SJSA1 (cell line): ENCODE results near the gene EDC3. TPM values are rescaled to one million over a fixed set of nuclear protein-coding genes. Genes with fewer than 3 reads are reported as not detected.

Experiments
- DNase-seq, 2 experiments: peaks; one replicate each; pipeline ENCODE4 v3.0.0-alpha.2; 2015 to 2020; ENCODE audit warnings: low spot score in 2 of 2, low read depth in 1 of 2
- H3K27ac ChIP-seq: fragments of 250-450 bp; sonication (Bioruptor Pico); 2 replicates; pipeline ENCODE4 v1.5.1; 2020; ENCODE audit warnings: mild to moderate bottlenecking, moderate library complexity
- H3K27me3 ChIP-seq: fragments of 250-450 bp; sonication (Bioruptor Pico); replicated peaks from 2 replicates; pipeline ENCODE4 v1.5.1; 2020; ENCODE audit warnings: mild to moderate bottlenecking, moderate library complexity
- H3K36me3 ChIP-seq: fragments of 250-450 bp; sonication (Bioruptor Pico); 2 replicates; pipeline ENCODE4 v1.5.1; 2020; ENCODE audit warnings: mild to moderate bottlenecking
- H3K4me1 ChIP-seq: fragments of 250-450 bp; sonication (Bioruptor Pico); replicated peaks from 2 replicates; pipeline ENCODE4 v1.6.1; 2021; ENCODE audit warnings: mild to moderate bottlenecking
- H3K4me3 ChIP-seq: fragments of 250-450 bp; sonication (Bioruptor Pico); 2 replicates; pipeline ENCODE4 v1.5.1; 2020; ENCODE audit warnings: mild to moderate bottlenecking
- H3K9me3 ChIP-seq: fragments of 250-450 bp; sonication (Bioruptor Pico); replicated peaks from 2 replicates; pipeline ENCODE4 v1.5.1; 2020; ENCODE audit warnings: mild to moderate bottlenecking
- total RNA-seq: library from RNA; depleted of rRNA; stranded (reverse); fragments of >200 nt; shearing (Covaris generic); gene quantifications from 2 replicates; pipeline ENCODE4 v1.2.3, GENCODE V29; 2014

Gene EDC3
- total RNA-seq, 1 experiment from 2014 or later, result 7.6 TPM

DNA sequence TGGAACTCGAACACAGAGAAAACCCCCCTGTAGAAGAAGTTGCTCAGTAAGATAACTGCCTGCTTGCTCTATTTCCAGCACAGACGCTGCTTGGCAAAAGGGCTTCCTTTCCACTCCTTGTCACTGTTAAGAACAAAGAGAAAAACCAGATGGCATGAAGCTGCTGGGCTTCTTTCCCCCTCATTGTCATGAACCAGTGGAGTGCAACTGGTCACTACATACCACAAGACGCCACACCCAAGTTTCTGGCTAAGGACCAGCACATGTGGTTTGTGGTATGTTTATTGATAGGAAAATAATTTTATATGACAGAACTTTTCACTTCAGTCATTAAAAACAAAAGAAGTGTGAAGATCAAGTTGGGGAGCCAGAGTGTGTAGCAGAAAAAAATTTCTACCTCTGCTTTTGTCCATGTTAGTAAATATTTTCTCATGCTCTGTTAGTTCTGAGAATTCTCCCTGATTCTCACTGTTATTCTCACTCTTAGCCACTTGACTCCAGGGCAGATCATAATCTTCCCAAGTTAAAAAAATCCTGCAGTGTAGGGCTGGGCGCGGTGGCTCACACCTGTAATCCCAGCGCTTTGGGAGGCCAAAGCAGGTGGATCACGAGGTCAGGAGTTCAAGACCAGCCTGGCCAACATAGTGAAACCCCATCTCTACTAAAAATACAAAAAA lies 42.3 kb downstream of the EDC3 start:
- DNase-seq, result peak; percentile 73 to 77
- Histone ChIP-seq H3K9me3 (no peaks in the 10 kb centered on the region), H3K4me1 (peaks cover 18% of the 10 kb centered on the region), H3K27me3 (no peaks in the 10 kb centered on the region), H3K27ac (peak overlapping the region; percentile 41; the same call in 1 of the 2 replicates), H3K4me3 (no peak overlapping the region), H3K36me3 (peaks cover 30% of the 10 kb centered on the region)

GRCh38 chr15:74651242-74651741 lies 44.5 kb downstream of the EDC3 start:
- Histone ChIP-seq H3K4me3 (no peak overlapping the region), H3K27me3 (no peaks in the 10 kb centered on the region), H3K4me1 (peaks cover 14% of the 10 kb centered on the region), H3K27ac (no peak overlapping the region), H3K9me3 (no peaks in the 10 kb centered on the region), H3K36me3 (peaks cover 30% of the 10 kb centered on the region)
- no peak for DNase-seq

DNA sequence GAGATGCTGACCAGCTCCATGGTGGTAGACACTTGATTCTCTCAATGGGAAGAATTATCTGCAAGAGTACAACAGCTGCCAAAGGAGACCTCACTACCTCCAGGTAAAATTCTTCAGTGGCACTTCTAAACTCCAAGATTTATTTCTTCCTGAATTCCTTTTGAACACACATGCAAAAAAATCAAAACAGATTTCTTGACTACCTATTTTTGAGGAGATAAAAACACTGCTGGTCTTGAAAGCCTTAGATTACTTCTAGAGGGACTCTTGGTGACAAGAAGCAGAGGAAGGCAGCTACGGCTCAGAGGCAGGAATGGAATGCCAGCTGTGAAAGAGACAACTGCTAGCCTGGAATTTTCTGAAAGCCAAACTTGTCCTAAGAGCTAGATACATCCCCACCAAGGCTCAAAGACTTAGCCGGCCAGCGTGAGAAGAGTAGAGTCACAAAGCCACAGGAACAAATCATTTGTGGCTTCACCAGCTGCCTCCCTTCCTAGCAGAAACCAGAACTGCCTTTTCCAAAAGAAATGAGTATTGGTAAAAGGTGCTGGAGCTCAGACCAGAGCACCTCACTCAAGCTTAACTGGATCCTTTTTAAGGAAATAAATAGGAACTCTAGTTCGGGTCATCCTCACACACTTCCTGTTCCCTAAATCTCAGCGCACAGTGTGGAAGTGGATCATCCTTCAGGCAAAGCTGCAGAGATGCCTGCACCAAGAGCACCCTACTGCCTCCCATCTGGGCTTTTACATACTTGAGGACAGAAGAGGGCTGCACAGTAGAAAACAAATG lies 47.6 kb downstream of the EDC3 start:
- Histone ChIP-seq H3K27me3 (no peaks in the 10 kb centered on the region), H3K36me3 (peaks cover 23% of the 10 kb centered on the region), H3K9me3 (no peaks in the 10 kb centered on the region), H3K4me1 (peaks cover 9% of the 10 kb centered on the region), H3K27ac (no peak overlapping the region), H3K4me3 (no peak overlapping the region)
- no peak for DNase-seq

DNA sequence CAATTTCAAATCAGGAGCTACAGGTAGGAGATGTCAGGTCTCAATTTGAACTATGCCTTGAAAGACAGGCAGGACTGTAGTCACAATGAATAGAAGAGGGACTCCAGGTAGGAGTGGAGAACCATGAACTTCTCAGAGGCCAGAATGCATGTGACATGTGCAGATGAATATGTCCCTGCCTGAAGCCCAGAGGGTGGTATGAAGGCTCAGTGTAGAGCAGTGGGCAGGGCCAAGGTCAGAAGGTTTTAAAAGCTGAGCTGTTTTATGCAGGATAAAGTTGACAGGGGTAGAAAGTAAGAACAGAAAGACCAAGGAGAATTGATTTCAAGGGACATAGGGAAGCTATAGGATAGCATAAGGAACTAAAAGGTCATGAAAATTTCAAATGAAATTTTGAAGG lies 49.3 kb downstream of the EDC3 start:
- no peak for DNase-seq
- peaks cover 7% of the 10 kb centered on the region for H3K4me1 ChIP-seq
- H3K36me3 ChIP-seq, result peaks cover 26% of the 10 kb centered on the region
- no peaks in the 10 kb centered on the region for H3K9me3 ChIP-seq
- no peak overlapping the region for H3K27ac ChIP-seq
- H3K4me3 ChIP-seq, result no peak overlapping the region
- no peaks in the 10 kb centered on the region for H3K27me3 ChIP-seq

- H3K4me3 ChIP-seq, result no peak overlapping the region
- peaks cover 18% of the 10 kb centered on the region for H3K36me3 ChIP-seq
- no peak for DNase-seq
- no peaks in the 10 kb centered on the region for H3K9me3 ChIP-seq
- peaks cover 7% of the 10 kb centered on the region for H3K4me1 ChIP-seq
- no peaks in the 10 kb centered on the region for H3K27me3 ChIP-seq
- H3K27ac ChIP-seq, result no peak overlapping the region
Observed at GRCh38 chr15:74643665-74644204, 52.1 kb downstream of the EDC3 start.

- Histone ChIP-seq H3K27ac (no peak overlapping the region), H3K4me1 (peaks cover 7% of the 10 kb centered on the region), H3K36me3 (peaks cover 22% of the 10 kb centered on the region), H3K9me3 (no peaks in the 10 kb centered on the region), H3K4me3 (no peak overlapping the region), H3K27me3 (no peaks in the 10 kb centered on the region)
- no peak for DNase-seq
Observed at GRCh38 chr15:74642734-74643664, 52.8 kb downstream of the EDC3 start.

DNA sequence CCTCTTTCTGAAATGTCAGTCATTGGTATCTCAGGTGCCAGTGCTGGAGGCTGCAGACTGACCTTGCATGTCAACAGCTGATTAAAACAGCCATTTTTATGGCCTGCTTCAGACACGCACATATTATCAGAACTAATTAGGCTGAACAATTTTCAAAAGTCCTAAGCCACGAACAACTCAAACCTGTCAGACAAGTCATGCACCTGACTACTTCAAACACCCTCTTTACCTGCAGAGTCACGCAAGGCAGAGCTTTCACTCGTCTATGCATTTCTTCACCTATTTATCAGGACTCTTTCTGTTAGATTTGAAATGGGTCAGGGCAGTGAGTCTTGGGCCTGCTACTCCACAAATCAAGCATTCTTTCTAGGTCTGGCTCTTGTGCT lies 53.5 kb downstream of the EDC3 start:
- Histone ChIP-seq H3K36me3 (peaks cover 22% of the 10 kb centered on the region), H3K27me3 (no peaks in the 10 kb centered on the region), H3K9me3 (no peaks in the 10 kb centered on the region), H3K4me3 (no peak overlapping the region), H3K27ac (no peak overlapping the region), H3K4me1 (peaks cover 7% of the 10 kb centered on the region)
- DNase-seq, result no peak

DNA sequence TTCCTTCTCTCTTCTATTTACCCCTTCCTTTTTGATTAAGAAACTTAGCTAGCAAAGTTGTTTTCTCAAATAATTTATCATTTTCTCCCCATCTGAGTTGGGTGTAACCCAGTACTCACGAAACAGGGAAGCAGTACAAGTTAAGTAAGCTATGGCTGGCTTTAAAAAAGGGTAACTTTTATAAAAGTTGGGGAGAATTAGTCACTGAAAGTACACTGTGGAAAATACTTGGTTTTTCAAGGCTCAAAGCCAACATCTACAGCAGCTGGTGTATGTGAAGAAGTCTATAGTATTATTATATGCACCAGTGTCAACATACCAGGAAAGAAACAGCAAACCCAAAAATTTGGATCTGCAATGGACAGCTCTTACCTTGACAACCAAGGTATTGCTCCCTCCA lies 54.7 kb downstream of the EDC3 start:
- Histone ChIP-seq H3K4me3 (no peak overlapping the region), H3K27ac (no peak overlapping the region), H3K27me3 (no peaks in the 10 kb centered on the region), H3K36me3 (peaks cover 26% of the 10 kb centered on the region), H3K4me1 (peaks cover 7% of the 10 kb centered on the region), H3K9me3 (no peaks in the 10 kb centered on the region)
- no peak for DNase-seq

- DNase-seq, result no peak
- H3K27ac ChIP-seq, result no peak overlapping the region
- peaks cover 54% of the 10 kb centered on the region for H3K36me3 ChIP-seq
- H3K9me3 ChIP-seq, result no peaks in the 10 kb centered on the region
- H3K4me1 ChIP-seq, result no peaks in the 10 kb centered on the region
- H3K4me3 ChIP-seq, result no peak overlapping the region
- no peaks in the 10 kb centered on the region for H3K27me3 ChIP-seq
Observed at GRCh38 chr15:74636984-74637383, 58.8 kb downstream of the EDC3 start.

DNA sequence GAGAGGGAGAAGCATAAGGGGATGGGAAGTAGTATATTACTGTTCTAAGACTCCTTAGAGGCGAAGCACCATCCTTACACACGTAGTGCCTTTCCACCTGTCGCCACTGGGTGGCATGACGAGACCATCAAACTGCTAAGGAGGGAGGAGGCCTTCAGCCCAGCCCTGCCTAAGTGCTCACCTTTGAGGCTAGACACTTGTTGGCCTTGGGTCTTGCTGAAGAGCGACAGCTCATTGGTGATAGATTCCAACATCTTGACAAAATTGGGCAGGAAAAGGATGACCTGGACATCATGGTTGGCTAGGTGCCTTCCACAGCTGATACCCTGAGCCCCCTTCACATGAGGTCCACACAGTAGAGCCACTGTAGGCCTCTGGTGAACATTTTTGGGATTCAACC lies 60.6 kb downstream of the EDC3 start:
- Histone ChIP-seq H3K9me3 (no peaks in the 10 kb centered on the region), H3K27ac (no peak overlapping the region), H3K36me3 (peaks cover 71% of the 10 kb centered on the region), H3K4me3 (no peak overlapping the region), H3K27me3 (no peaks in the 10 kb centered on the region), H3K4me1 (no peaks in the 10 kb centered on the region)
- peak in 1 of 2 experiments; percentile 57 for DNase-seq

- DNase-seq, result no peak
Observed at GRCh38 chr15:74633781-74634180, 62.0 kb downstream of the EDC3 start.

GRCh38 chr15:74632601-74633000 lies 63.2 kb downstream of the EDC3 start:
- Histone ChIP-seq H3K27me3 (no peaks in the 10 kb centered on the region), H3K27ac (no peak overlapping the region), H3K9me3 (no peaks in the 10 kb centered on the region), H3K4me1 (no peaks in the 10 kb centered on the region), H3K36me3 (peaks cover 86% of the 10 kb centered on the region), H3K4me3 (no peak overlapping the region)
- no peak for DNase-seq

More at GRCh38 chr15:74633781-74634180, 62.0 kb downstream of the EDC3 start:
- Histone ChIP-seq H3K36me3 (peaks cover 79% of the 10 kb centered on the region), H3K27ac (no peak overlapping the region), H3K4me3 (no peak overlapping the region), H3K27me3 (no peaks in the 10 kb centered on the region), H3K9me3 (no peaks in the 10 kb centered on the region), H3K4me1 (no peaks in the 10 kb centered on the region)

DNA sequence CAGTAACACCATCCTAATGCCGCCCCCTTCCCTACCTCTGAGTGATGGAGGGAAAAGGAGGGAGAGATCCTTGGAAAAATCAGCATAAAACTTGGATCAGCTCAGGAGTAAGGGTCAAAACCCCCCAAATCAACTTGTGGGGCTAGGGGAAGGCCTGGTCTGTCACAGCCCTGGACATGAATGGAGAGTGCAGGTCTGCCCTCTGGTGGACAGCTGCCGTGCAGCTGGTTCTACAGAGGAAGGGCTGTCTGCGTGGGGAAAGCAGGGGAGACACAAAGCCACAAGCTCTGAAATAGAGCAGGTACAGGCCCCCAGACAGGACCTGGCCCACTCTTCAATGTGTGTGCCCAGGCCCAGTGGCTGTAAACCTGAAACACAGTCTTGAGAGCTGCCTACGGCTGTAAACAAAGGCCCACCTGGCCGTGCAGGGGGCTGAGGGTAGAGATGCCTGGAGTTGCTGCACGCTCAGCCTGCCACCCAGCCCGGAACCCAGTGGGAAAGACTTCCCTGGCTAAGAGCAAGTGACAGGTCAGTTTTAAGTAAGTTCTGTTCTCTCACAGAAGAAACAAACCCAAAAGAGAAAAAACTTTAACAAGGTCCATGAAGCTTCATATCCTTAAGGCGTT lies 63.8 kb downstream of the EDC3 start:
- DNase-seq, result peak; percentile 50 to 64
- Histone ChIP-seq H3K27me3 (no peaks in the 10 kb centered on the region), H3K36me3 (peaks cover 92% of the 10 kb centered on the region), H3K27ac (no peak overlapping the region), H3K4me3 (no peak overlapping the region), H3K9me3 (no peaks in the 10 kb centered on the region), H3K4me1 (no peaks in the 10 kb centered on the region)
